Endothelial cell of umbilical vein (primary cell): ENCODE data around the gene PLEKHG5. TPM values are rescaled to one million over a fixed set of nuclear protein-coding genes. Genes with fewer than 3 reads are reported as not detected.

Experiments used
- BruUV-seq: library from RNA; stranded (reverse); fragments of 400-500 nt; replicated peaks from 2 replicates; lab custom pipeline; 2021; lab: Mats Ljungman, UMichigan
- CTCF ChIA-PET: fragments of 300-600, 350-600 bp; sonication (Branson Sonifier 250); formaldehyde crosslinking; loops from one replicate; lab custom pipeline; 2021; ENCODE audit warnings: antibody characterized with exemption, inconsistent platforms; lab: Charles Lee
- POLR2A ChIA-PET: fragments of 300-600, 350-600 bp; sonication (Branson Sonifier 250); formaldehyde crosslinking; loops from one replicate; lab custom pipeline; 2021; ENCODE audit warnings: antibody characterized with exemption, inconsistent platforms; lab: Charles Lee
- DNase-seq: peaks from one replicate; pipeline ENCODE4 v3.0.0-alpha.2; 2011; ENCODE audit warnings: low read depth, low spot score
- FAIRE-seq: peaks from 2 replicates; lab custom pipeline; 2011; peaks lifted over from hg19 to GRCh38; lab: Jason Lieb, UNC
- H2AFZ ChIP-seq: 2 replicates; pipeline ENCODE4 v1.6.0; 2012; ENCODE audit warnings: low read depth, low read length, control low read depth, inconsistent platforms
- H3K27ac ChIP-seq: 2 replicates; pipeline ENCODE4 v1.5.1; 2011; ENCODE audit warnings: low read depth, mild to moderate bottlenecking, control low read depth, low read length, moderate library complexity; ENCODE audit not compliant: insufficient read depth
- H3K27me3 ChIP-seq, 2 experiments: 2 replicates each; pipeline versions ENCODE4 v1.6.0 to v1.6.1; 2011; ENCODE audit warnings: low read length in 2 of 2, mixed read lengths in 1 of 2; ENCODE audit not compliant: control insufficient read depth in 2 of 2, insufficient read depth in 2 of 2
- H3K36me3 ChIP-seq, 2 experiments: 2 replicates in 1 of 2; 3 replicates in 1 of 2; pipeline ENCODE4 v1.5.1; 2011; ENCODE audit warnings: low read length in 2 of 2, mild to moderate bottlenecking in 1 of 2, moderate library complexity in 1 of 2; ENCODE audit not compliant: control insufficient read depth in 2 of 2, insufficient read depth in 2 of 2; ENCODE audit errors: extremely low read depth in 1 of 2
- H3K4me1 ChIP-seq: 3 replicates; pipeline ENCODE4 v1.5.1; 2011; ENCODE audit warnings: mild to moderate bottlenecking, low read length; ENCODE audit not compliant: control insufficient read depth, insufficient read depth; ENCODE audit errors: extremely low read depth
- H3K4me2 ChIP-seq: 2 replicates; pipeline ENCODE4 v1.6.1; 2011; ENCODE audit warnings: low read length, control low read depth, mixed read lengths; ENCODE audit not compliant: insufficient read depth
- H3K4me3 ChIP-seq, 3 experiments: fragments of 200-600 bp in 1 of 3; sonication (generic), shearing (Covaris generic) in 1 of 3; replicated peaks in 1 of 3; 2 replicates each; pipeline ENCODE4 v1.5.1; 2011 to 2016; ENCODE audit warnings: control low read depth in 3 of 3, low read length in 3 of 3, mild to moderate bottlenecking in 2 of 3, inconsistent platforms in 1 of 3, low read depth in 1 of 3, moderate library complexity in 1 of 3; ENCODE audit not compliant: insufficient read depth in 1 of 3
- H3K79me2 ChIP-seq: 2 replicates; pipeline ENCODE4 v1.6.0; 2012; ENCODE audit warnings: low read length, inconsistent platforms; ENCODE audit not compliant: control insufficient read depth, insufficient read depth
- H3K9ac ChIP-seq: replicated peaks from 2 replicates; pipeline ENCODE3; 2011; ENCODE audit warnings: low read length, control low read depth; ENCODE audit not compliant: insufficient read depth; ENCODE audit errors: extremely low read depth
- H3K9me1 ChIP-seq: replicated peaks from 3 replicates; pipeline ENCODE4 v1.6.0; 2011; ENCODE audit warnings: mild to moderate bottlenecking, low read length; ENCODE audit not compliant: control insufficient read depth, insufficient read depth; ENCODE audit errors: extremely low read depth
- H3K9me3 ChIP-seq: replicated peaks from 2 replicates; pipeline ENCODE4 v1.5.1; 2012; ENCODE audit warnings: low read length, inconsistent platforms; ENCODE audit not compliant: control insufficient read depth, insufficient read depth
- H4K20me1 ChIP-seq: replicated peaks from 2 replicates; pipeline ENCODE3; 2011; ENCODE audit warnings: mild to moderate bottlenecking, low read length; ENCODE audit not compliant: control insufficient read depth, insufficient read depth; ENCODE audit errors: extremely low read depth
- FOS ChIP-seq: IDR thresholded peaks from 2 replicates; pipeline ENCODE4 v1.6.1; 2011; ENCODE audit warnings: mild to moderate bottlenecking, low read length, moderate library complexity, borderline replicate concordance; ENCODE audit not compliant: insufficient read depth
- GATA2 ChIP-seq: IDR thresholded peaks from 2 replicates; pipeline ENCODE4 v1.7.0; 2011; ENCODE audit warnings: low read depth, mild to moderate bottlenecking, moderate library complexity, mixed read lengths, low read length; ENCODE audit not compliant: insufficient read length, insufficient read depth
- JUN ChIP-seq: IDR thresholded peaks from 2 replicates; pipeline ENCODE4 v1.6.1; 2011; ENCODE audit warnings: borderline replicate concordance, low read depth; ENCODE audit not compliant: insufficient read length, insufficient read depth
- POLR2A ChIP-seq: IDR thresholded peaks from 2 replicates; pipeline ENCODE4 v1.6.1; 2012; ENCODE audit warnings: low read depth, mild to moderate bottlenecking, control low read depth, low read length
- POLR2AphosphoS5 ChIP-seq: IDR thresholded peaks from 2 replicates; pipeline ENCODE4 v1.6.1; 2012; ENCODE audit warnings: low read depth, mild to moderate bottlenecking, control low read depth, low read length, moderate library complexity; ENCODE audit not compliant: insufficient read depth
- dilution Hi-C: fragments of 300-500 bp; cut with MboI; formaldehyde crosslinking; loops from one replicate; pipeline ENCODE4 v1.15.0; 2019; ENCODE audit warnings: low sequenced_read_pairs; ENCODE audit not compliant: extremely low pct_ligation_motif_present
- intact Hi-C: fragments of 100-400 bp; cut with micrococcal nuclease; formaldehyde crosslinking; loops from one replicate; pipeline ENCODE4 v1.10.0; 2022
- polyA plus RNA-seq, 4 experiments: library from polyadenylated mRNA; depleted of rRNA in 3 of 4; stranded (reverse) in 3 of 4; unstranded in 1 of 4; fragments of >200 nt; gene quantifications; 2 replicates each; pipeline versions ENCODE4 v1.2.1 to v1.2.3, GENCODE V29; 2011 to 2012; ENCODE audit warnings: missing spikeins in 1 of 4
- total RNA-seq: library from RNA; stranded (reverse); gene quantifications from 2 replicates; pipeline ENCODE4 v1.2.3, GENCODE V29; 2021
- TF ChIP-seq, protein P1 (sequence below), 2 donors: IDR thresholded peaks; 1 replicate in 1 of 2; 2 replicates in 1 of 2; pipeline ENCODE4 v1.5.1; 2011; ENCODE audit warnings: low read length in 2 of 2, mild to moderate bottlenecking in 2 of 2, moderate library complexity in 2 of 2, control low read depth in 1 of 2, inconsistent platforms in 1 of 2, low read depth in 1 of 2; ENCODE audit not compliant: insufficient read depth in 1 of 2; ENCODE audit errors: extremely low read depth in 1 of 2
- TF ChIP-seq, protein P2 (sequence below): IDR thresholded peaks from 2 replicates; pipeline ENCODE4 v1.6.1; 2011; ENCODE audit not compliant: insufficient read depth, insufficient read length

PLEKHG5 gene
- total and polyA plus RNA-seq, 2 donors (not counting 3 experiments of a cell fraction or from before 2014, with no cell fraction given) = 30.6 to 56.9 TPM

GRCh38 chr1:6460301-6461050 is 31.0 kb downstream of the PLEKHG5 start:
- no peak overlapping the region for H3K9ac ChIP-seq
- H3K36me3 ChIP-seq = peaks cover 9 to 14% of the 10 kb centered on the region in 2 experiments
- TF ChIP-seq POLR2A = no peak
- TF ChIP-seq GATA2 = no peak
- TF ChIP-seq FOS = no peak
- TF ChIP-seq, protein P1, sequence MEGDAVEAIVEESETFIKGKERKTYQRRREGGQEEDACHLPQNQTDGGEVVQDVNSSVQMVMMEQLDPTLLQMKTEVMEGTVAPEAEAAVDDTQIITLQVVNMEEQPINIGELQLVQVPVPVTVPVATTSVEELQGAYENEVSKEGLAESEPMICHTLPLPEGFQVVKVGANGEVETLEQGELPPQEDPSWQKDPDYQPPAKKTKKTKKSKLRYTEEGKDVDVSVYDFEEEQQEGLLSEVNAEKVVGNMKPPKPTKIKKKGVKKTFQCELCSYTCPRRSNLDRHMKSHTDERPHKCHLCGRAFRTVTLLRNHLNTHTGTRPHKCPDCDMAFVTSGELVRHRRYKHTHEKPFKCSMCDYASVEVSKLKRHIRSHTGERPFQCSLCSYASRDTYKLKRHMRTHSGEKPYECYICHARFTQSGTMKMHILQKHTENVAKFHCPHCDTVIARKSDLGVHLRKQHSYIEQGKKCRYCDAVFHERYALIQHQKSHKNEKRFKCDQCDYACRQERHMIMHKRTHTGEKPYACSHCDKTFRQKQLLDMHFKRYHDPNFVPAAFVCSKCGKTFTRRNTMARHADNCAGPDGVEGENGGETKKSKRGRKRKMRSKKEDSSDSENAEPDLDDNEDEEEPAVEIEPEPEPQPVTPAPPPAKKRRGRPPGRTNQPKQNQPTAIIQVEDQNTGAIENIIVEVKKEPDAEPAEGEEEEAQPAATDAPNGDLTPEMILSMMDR (IDR thresholded peaks at IDR 0.05; ENCODE audit: extremely low read depth in 1 of 2, insufficient read depth in 1 of 2, low read depth in 1 of 2, low read length in 2 of 2) = no peak
- TF ChIP-seq JUN = no peak
- TF ChIP-seq POLR2AphosphoS5 = no peak
- TF ChIP-seq, protein P2, sequence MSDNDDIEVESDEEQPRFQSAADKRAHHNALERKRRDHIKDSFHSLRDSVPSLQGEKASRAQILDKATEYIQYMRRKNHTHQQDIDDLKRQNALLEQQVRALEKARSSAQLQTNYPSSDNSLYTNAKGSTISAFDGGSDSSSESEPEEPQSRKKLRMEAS = no peak
- H4K20me1 ChIP-seq = no peaks in the 10 kb centered on the region
- no TSS peak for BruUV-seq
- dilution Hi-C loops (no loop called here), intact Hi-C loops (no loop called here)
- no peaks in the 10 kb centered on the region for H3K9me1 ChIP-seq
- no peak overlapping the region for H3K4me3 ChIP-seq
- H3K27ac ChIP-seq = no peak overlapping the region
- POLR2A ChIA-PET = no interaction called here
- no peak for DNase-seq
- H3K4me2 ChIP-seq = no peak overlapping the region
- no peaks in the 10 kb centered on the region for H3K79me2 ChIP-seq
- FAIRE-seq = no peak
- H3K27me3 ChIP-seq = peaks cover 8 to 10% of the 10 kb centered on the region in 2 experiments
- no peak overlapping the region for H2AFZ ChIP-seq
- CTCF ChIA-PET = interaction anchor here (0.8 to 2.6 kb wide), 6 partner anchors 10 to 46 kb away, joined by 3 to 16 read pairs (median 5); no protein-coding TSS in a partner anchor
- H3K9me3 ChIP-seq = no peaks in the 10 kb centered on the region
- H3K4me1 ChIP-seq = no peaks in the 10 kb centered on the region
